Trophoblast cell (in vitro differentiated cells and primary cell): ENCODE results near the gene AQP10.
"Not testable (repeated sequence)": the region's sequence is repeated elsewhere in the genome, so short reads cannot be mapped to it uniquely, and the experiment has no call there.

ENCODE experiments used
- DNase-seq, 2 donors: peaks; one replicate each; pipeline ENCODE4 v3.0.0-alpha.2; 2016
- H2AFZ ChIP-seq: 2 replicates; pipeline ENCODE4 v1.6.1; 2013; ENCODE audit warnings: low read length, moderate library complexity, mild to moderate bottlenecking; ENCODE audit not compliant: insufficient read depth, poor library complexity
- H2AK5ac ChIP-seq: 2 replicates; pipeline ENCODE4 v1.6.1; 2013; ENCODE audit warnings: mild to moderate bottlenecking, low read length
- H2BK120ac ChIP-seq: 2 replicates; pipeline ENCODE4 v1.6.1; 2013; ENCODE audit warnings: low read length, mild to moderate bottlenecking, moderate library complexity; ENCODE audit not compliant: insufficient read depth, poor library complexity
- H2BK12ac ChIP-seq: 2 replicates; pipeline ENCODE4 v1.6.1; 2013; ENCODE audit warnings: mild to moderate bottlenecking, low read length, moderate library complexity
- H2BK5ac ChIP-seq: 2 replicates; pipeline ENCODE4 v1.6.1; 2013; ENCODE audit warnings: low read length, low read depth, moderate library complexity, mild to moderate bottlenecking; ENCODE audit not compliant: poor library complexity
- H3K14ac ChIP-seq: 2 replicates; pipeline ENCODE4 v1.6.1; 2013; ENCODE audit warnings: mild to moderate bottlenecking, low read length
- H3K18ac ChIP-seq: 2 replicates; pipeline ENCODE4 v1.6.1; 2013; ENCODE audit warnings: mild to moderate bottlenecking, low read length
- H3K23ac ChIP-seq: 2 replicates; pipeline ENCODE4 v1.6.1; 2013; ENCODE audit warnings: low read length
- H3K27ac ChIP-seq: 2 replicates; pipeline ENCODE4 v1.5.1; 2013; ENCODE audit warnings: low read depth, mild to moderate bottlenecking, inconsistent platforms, low read length, moderate library complexity
- H3K27me3 ChIP-seq: 2 replicates; pipeline ENCODE4 v1.6.1; 2013; ENCODE audit warnings: inconsistent platforms, mild to moderate bottlenecking, low read length, moderate library complexity; ENCODE audit not compliant: insufficient read depth
- H3K36me3 ChIP-seq, 2 experiments: 1 replicate in 1 of 2; 2 replicates in 1 of 2; pipeline ENCODE4 v1.6.1; 2013; ENCODE audit warnings: low read length in 2 of 2, mild to moderate bottlenecking in 2 of 2, moderate library complexity in 1 of 2; ENCODE audit not compliant: insufficient read depth in 2 of 2, control insufficient read depth in 1 of 2
- H3K4ac ChIP-seq: 2 replicates; pipeline ENCODE4 v1.6.1; 2013; ENCODE audit warnings: low read depth, mild to moderate bottlenecking, low read length, moderate library complexity
- H3K4me1 ChIP-seq, 2 experiments: 1 replicate in 1 of 2; 2 replicates in 1 of 2; pipeline ENCODE4 v1.6.1; 2013; ENCODE audit warnings: low read length in 2 of 2, mild to moderate bottlenecking in 2 of 2, moderate library complexity in 1 of 2; ENCODE audit not compliant: insufficient read depth in 2 of 2, control insufficient read depth in 1 of 2
- H3K4me2 ChIP-seq: 2 replicates; pipeline ENCODE4 v1.6.1; 2013; ENCODE audit warnings: inconsistent platforms, mild to moderate bottlenecking, low read length, moderate library complexity
- H3K4me3 ChIP-seq: 2 replicates; pipeline ENCODE4 v1.5.1; 2013; ENCODE audit warnings: mild to moderate bottlenecking, low read depth, low read length, inconsistent platforms
- H3K79me1 ChIP-seq: one replicate; pipeline ENCODE4 v1.6.1; 2013; ENCODE audit warnings: low read length
- H3K79me2 ChIP-seq: 2 replicates; pipeline ENCODE4 v1.6.1; 2013; ENCODE audit warnings: low read length, mild to moderate bottlenecking; ENCODE audit not compliant: control insufficient read depth, insufficient read depth, poor library complexity
- H3K9ac ChIP-seq: 2 replicates; pipeline ENCODE4 v1.6.1; 2013; ENCODE audit warnings: mild to moderate bottlenecking, low read length
- H3K9me3 ChIP-seq: 2 replicates; pipeline ENCODE4 v1.6.1; 2013; ENCODE audit warnings: low read depth, mild to moderate bottlenecking, control low read depth, inconsistent platforms, low read length; ENCODE audit not compliant: insufficient read depth
- H4K12ac ChIP-seq: 2 replicates; pipeline ENCODE4 v1.6.1; 2013; ENCODE audit warnings: low read depth, mild to moderate bottlenecking, low read length, moderate library complexity
- H4K8ac ChIP-seq: 2 replicates; pipeline ENCODE4 v1.6.1; 2013; ENCODE audit warnings: low read depth, mild to moderate bottlenecking, low read length, moderate library complexity
- H4K91ac ChIP-seq: one replicate; pipeline ENCODE4 v1.6.1; 2013; ENCODE audit warnings: low read depth, mild to moderate bottlenecking, low read length, moderate library complexity
- WGBS: extraction: QIAGEN DNeasy Blood & Tissue Kit; methylation state at CpG from one replicate; pipeline ENCODE4 v1.1.7; 2013; ENCODE audit warnings: missing lambda C conversion rate; ENCODE audit not compliant: insufficient read length, insufficient coverage; ENCODE audit errors: extremely low coverage; 5-methylcytosine and 5-hydroxymethylcytosine counted together

AQP10 gene

DNA sequence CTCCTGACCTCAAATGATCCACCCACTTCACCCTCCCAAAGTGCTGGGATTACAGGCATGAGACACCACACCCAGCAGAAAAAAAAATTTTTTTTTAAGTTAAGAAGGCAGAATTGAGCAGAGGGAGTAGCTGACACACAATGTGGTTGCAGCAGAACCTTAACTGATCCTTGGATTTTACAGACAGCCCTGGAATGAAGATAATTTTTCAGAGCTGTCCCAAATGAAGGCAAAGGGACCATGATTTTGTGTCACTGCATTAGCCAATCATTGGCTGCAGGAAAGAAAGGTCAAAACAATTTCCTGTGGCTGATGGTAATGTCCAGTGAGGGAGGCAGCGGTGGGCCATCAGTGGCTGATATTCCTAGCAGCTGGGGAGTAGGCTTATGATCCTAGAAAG lies 19.3 kb upstream of the AQP10 start:
- no peak overlapping the region for H3K4me2 ChIP-seq
- no peak overlapping the region for H2BK5ac ChIP-seq
- no peak overlapping the region for H2BK12ac ChIP-seq
- DNase-seq, result no peak
- no peaks in the 10 kb centered on the region for H3K79me2 ChIP-seq
- H3K4me1 ChIP-seq, result no peaks in the 10 kb centered on the region
- no CpG with 5 or more reads among the region's 1 CpG for WGBS
- no peak overlapping the region for H3K4ac ChIP-seq
- H3K79me1 ChIP-seq, result no peaks in the 10 kb centered on the region
- H3K4me3 ChIP-seq, result no peak overlapping the region
- H3K36me3 ChIP-seq, result no peaks in the 10 kb centered on the region
- H3K9ac ChIP-seq, result no peak overlapping the region
- H4K12ac ChIP-seq, result no peak overlapping the region
- H4K8ac ChIP-seq, result no peak overlapping the region
- H3K23ac ChIP-seq, result no peak overlapping the region
- H2AK5ac ChIP-seq, result no peak overlapping the region
- H2BK120ac ChIP-seq, result no peak overlapping the region
- H3K9me3 ChIP-seq, result no peaks in the 10 kb centered on the region
- no peak overlapping the region for H3K27ac ChIP-seq
- no peak overlapping the region for H3K14ac ChIP-seq
- H2AFZ ChIP-seq, result no peak overlapping the region
- no peak overlapping the region for H3K18ac ChIP-seq
- H3K27me3 ChIP-seq, result no peaks in the 10 kb centered on the region
- no peak overlapping the region for H4K91ac ChIP-seq

GRCh38 chr1:154304664-154305337 lies 16.1 kb upstream of the AQP10 start:
- no peak overlapping the region for H4K8ac ChIP-seq
- no peak overlapping the region for H2BK12ac ChIP-seq
- H3K4me3 ChIP-seq, result no peak overlapping the region
- H3K14ac ChIP-seq, result no peak overlapping the region
- no peak overlapping the region for H3K4ac ChIP-seq
- no peak overlapping the region for H3K4me2 ChIP-seq
- no peaks in the 10 kb centered on the region for H3K27me3 ChIP-seq
- no CpG with 5 or more reads among the region's 9 CpGs for WGBS
- H3K79me1 ChIP-seq, result no peaks in the 10 kb centered on the region
- no peak overlapping the region for H4K91ac ChIP-seq
- H2AK5ac ChIP-seq, result no peak overlapping the region
- H2BK5ac ChIP-seq, result no peak overlapping the region
- no peaks in the 10 kb centered on the region for H3K4me1 ChIP-seq
- H3K79me2 ChIP-seq, result no peaks in the 10 kb centered on the region
- no peaks in the 10 kb centered on the region for H3K36me3 ChIP-seq
- no peak overlapping the region for H3K18ac ChIP-seq
- peaks cover 2% of the 10 kb centered on the region for H3K9me3 ChIP-seq
- DNase-seq, result no peak
- no peak overlapping the region for H3K23ac ChIP-seq
- no peak overlapping the region for H2AFZ ChIP-seq
- H4K12ac ChIP-seq, result no peak overlapping the region
- H3K27ac ChIP-seq, result no peak overlapping the region
- H2BK120ac ChIP-seq, result no peak overlapping the region
- no peak overlapping the region for H3K9ac ChIP-seq

GRCh38 chr1:154306151-154306550 lies 14.7 kb upstream of the AQP10 start:
- H3K23ac ChIP-seq, result no peak overlapping the region
- no peak overlapping the region for H2AK5ac ChIP-seq
- H3K9ac ChIP-seq, result no peak overlapping the region
- H3K9me3 ChIP-seq, result peaks cover 2% of the 10 kb centered on the region
- H4K91ac ChIP-seq, result no peak overlapping the region
- no peaks in the 10 kb centered on the region for H3K79me1 ChIP-seq
- no peak overlapping the region for H2BK5ac ChIP-seq
- H4K12ac ChIP-seq, result no peak overlapping the region
- no CpG with 5 or more reads among the region's 3 CpGs for WGBS
- no peak overlapping the region for H2BK12ac ChIP-seq
- H3K79me2 ChIP-seq, result no peaks in the 10 kb centered on the region
- H3K18ac ChIP-seq, result no peak overlapping the region
- no peak overlapping the region for H2BK120ac ChIP-seq
- no peak for DNase-seq
- no peaks in the 10 kb centered on the region for H3K4me1 ChIP-seq
- no peak overlapping the region for H3K14ac ChIP-seq
- H3K4me2 ChIP-seq, result no peak overlapping the region
- H3K36me3 ChIP-seq, result no peaks in the 10 kb centered on the region
- no peak overlapping the region for H3K27ac ChIP-seq
- H4K8ac ChIP-seq, result no peak overlapping the region
- H2AFZ ChIP-seq, result no peak overlapping the region
- H3K27me3 ChIP-seq, result no peaks in the 10 kb centered on the region
- no peak overlapping the region for H3K4ac ChIP-seq
- no peak overlapping the region for H3K4me3 ChIP-seq

DNA sequence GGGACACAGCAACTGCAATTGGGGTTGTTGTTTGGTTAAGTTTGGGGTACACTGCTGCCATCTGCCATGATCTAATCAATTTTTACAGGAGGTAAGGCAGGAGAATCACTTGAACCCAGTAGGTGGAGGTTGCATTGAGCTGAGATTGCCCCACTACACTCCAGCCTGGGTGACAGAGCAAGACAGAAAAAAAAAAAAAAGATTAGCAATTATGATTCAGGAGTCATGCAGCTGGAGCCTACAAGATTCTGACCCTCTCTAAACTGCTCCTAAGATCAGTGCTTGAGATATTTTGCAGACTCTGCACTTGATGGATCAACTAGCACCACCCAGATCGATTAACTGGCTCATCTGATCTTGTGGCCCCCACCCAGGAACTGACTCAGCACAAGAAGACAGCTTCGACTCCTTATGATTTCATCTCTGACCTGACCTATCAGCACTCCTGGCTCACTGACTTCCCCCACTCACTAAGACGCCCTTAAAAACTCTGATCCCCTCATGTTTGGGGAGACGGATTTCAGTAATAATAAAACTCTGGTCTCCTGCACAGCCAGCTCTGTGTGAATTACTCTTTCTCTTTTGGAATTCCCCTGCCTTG lies 13.1 kb upstream of the AQP10 start:
- not testable (repeated sequence) for DNase-seq, H4K8ac ChIP-seq, H3K27me3 ChIP-seq, H3K9ac ChIP-seq, H3K79me1 ChIP-seq, H3K9me3 ChIP-seq, H2BK5ac ChIP-seq, H2BK120ac ChIP-seq, H3K14ac ChIP-seq, H4K12ac ChIP-seq, H3K18ac ChIP-seq, H2AFZ ChIP-seq, H2BK12ac ChIP-seq, H3K27ac ChIP-seq, H3K4me2 ChIP-seq, H4K91ac ChIP-seq, H3K4me1 ChIP-seq, H3K4me3 ChIP-seq, H3K23ac ChIP-seq, H2AK5ac ChIP-seq, H3K79me2 ChIP-seq, H3K4ac ChIP-seq, H3K36me3 ChIP-seq
- WGBS, result no CpG with 5 or more reads among the region's 4 CpGs
